Measurements from ENCODE around the gene SAPCD2. TPM values are rescaled to one million over a fixed set of nuclear protein-coding genes. Genes with fewer than 3 reads are reported as not detected.

SAPCD2 gene
- total RNA-seq, 1 donor from 2014 or later: 1.0 TPM

DNA sequence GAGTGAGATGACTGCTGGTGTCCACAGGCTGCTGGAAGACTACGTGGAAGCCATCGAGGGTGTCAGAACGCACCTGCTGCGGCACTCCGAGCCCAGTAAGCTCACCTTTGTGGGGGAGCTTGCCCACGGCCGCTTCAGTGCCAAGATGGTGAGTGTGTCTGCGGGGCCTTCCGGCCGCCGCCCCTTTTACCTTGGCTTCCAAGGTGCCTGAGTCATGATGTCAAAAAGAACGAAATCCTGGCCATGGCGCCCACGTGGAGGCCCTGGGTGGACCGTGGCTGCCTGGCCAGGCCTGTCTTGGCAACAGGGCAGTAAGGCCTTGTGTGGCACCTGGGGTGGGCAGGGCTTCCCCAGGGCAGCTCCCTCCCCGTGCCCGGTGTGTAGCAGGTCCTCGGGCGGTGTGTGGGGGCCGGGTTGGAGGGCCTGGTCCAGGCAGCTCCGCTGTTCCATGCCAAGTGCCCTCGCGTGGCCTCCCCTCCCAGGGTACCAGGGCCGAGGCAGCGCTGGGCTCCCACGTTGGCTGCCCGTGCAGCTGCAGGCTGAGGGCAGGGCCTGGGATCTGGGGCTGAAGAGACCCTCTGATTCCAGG lies 36.4 kb upstream of the SAPCD2 start:
- Mint-ChIP-seq H3K27me3 (ENCODE audit: unreplicated experiment) (peaks cover 13% of the 10 kb centered on the region), H3K9me3 (ENCODE audit: unreplicated experiment) (no peaks in the 10 kb centered on the region), H3K4me3 (ENCODE audit: unreplicated experiment) (no peak overlapping the region), H3K36me3 (ENCODE audit: low read depth, unreplicated experiment) (peaks cover 7% of the 10 kb centered on the region), H3K4me1 (ENCODE audit: unreplicated experiment) (no peaks in the 10 kb centered on the region), H3K27ac (ENCODE audit: unreplicated experiment) (no peak overlapping the region)
- TF ChIP-seq, protein P1, sequence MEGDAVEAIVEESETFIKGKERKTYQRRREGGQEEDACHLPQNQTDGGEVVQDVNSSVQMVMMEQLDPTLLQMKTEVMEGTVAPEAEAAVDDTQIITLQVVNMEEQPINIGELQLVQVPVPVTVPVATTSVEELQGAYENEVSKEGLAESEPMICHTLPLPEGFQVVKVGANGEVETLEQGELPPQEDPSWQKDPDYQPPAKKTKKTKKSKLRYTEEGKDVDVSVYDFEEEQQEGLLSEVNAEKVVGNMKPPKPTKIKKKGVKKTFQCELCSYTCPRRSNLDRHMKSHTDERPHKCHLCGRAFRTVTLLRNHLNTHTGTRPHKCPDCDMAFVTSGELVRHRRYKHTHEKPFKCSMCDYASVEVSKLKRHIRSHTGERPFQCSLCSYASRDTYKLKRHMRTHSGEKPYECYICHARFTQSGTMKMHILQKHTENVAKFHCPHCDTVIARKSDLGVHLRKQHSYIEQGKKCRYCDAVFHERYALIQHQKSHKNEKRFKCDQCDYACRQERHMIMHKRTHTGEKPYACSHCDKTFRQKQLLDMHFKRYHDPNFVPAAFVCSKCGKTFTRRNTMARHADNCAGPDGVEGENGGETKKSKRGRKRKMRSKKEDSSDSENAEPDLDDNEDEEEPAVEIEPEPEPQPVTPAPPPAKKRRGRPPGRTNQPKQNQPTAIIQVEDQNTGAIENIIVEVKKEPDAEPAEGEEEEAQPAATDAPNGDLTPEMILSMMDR (IDR thresholded peaks at IDR 0.05; ENCODE audit: unreplicated experiment): no peak
- DNase-seq (ENCODE audit: low spot score): no peak

DNA sequence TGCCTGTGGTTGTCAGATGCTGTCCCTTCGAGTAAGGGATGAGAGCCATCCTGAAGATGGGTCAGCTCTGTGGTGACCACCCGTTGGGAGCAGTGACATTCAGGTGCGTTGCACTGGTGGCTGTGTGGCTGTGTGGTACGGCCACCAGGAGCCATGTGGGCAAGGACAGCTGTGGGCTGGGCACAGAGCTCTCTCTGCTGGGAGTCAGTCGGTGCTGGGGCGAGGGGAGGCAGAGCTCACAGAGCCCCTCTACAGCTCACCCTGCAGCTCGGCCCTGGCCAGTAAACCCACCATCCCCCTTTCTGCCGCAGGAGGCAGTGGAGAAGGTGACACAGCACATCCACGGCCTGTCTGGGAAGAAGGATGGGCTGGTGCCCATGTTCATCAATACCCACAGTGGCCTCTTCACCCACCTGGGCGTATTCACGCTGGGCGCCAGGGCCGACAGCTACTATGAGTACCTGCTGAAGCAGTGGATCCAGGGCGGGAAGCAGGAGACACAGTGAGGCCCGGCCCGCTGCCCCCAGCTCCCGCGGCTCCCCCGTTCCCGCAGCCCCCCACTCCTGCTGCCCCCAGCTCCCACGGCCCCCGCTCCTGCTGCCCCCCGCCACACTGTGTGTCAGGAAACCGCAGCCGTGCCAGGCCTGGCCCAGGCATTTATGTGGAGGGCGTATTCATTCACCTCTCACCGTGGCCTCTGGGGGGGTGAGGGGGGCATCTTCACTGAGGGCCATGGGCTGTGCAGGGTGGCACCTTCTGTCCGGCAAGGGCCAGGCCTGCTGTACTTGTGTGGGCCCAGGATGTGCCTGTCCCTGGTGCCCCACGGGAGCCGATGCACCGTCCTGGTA lies 35.7 kb upstream of the SAPCD2 start:
- TF ChIP-seq, protein P1 (IDR thresholded peaks at IDR 0.05; ENCODE audit: unreplicated experiment): no peak
- H3K27me3 Mint-ChIP-seq (ENCODE audit: unreplicated experiment): peaks cover 13% of the 10 kb centered on the region
- H3K4me3 Mint-ChIP-seq (ENCODE audit: unreplicated experiment): no peak overlapping the region
- H3K9me3 Mint-ChIP-seq (ENCODE audit: unreplicated experiment): no peaks in the 10 kb centered on the region
- DNase-seq (ENCODE audit: low spot score): no peak
- no peak overlapping the region for H3K27ac Mint-ChIP-seq (ENCODE audit: unreplicated experiment)
- H3K36me3 Mint-ChIP-seq (ENCODE audit: low read depth, unreplicated experiment): peaks cover 7% of the 10 kb centered on the region
- no peaks in the 10 kb centered on the region for H3K4me1 Mint-ChIP-seq (ENCODE audit: unreplicated experiment)

DNA sequence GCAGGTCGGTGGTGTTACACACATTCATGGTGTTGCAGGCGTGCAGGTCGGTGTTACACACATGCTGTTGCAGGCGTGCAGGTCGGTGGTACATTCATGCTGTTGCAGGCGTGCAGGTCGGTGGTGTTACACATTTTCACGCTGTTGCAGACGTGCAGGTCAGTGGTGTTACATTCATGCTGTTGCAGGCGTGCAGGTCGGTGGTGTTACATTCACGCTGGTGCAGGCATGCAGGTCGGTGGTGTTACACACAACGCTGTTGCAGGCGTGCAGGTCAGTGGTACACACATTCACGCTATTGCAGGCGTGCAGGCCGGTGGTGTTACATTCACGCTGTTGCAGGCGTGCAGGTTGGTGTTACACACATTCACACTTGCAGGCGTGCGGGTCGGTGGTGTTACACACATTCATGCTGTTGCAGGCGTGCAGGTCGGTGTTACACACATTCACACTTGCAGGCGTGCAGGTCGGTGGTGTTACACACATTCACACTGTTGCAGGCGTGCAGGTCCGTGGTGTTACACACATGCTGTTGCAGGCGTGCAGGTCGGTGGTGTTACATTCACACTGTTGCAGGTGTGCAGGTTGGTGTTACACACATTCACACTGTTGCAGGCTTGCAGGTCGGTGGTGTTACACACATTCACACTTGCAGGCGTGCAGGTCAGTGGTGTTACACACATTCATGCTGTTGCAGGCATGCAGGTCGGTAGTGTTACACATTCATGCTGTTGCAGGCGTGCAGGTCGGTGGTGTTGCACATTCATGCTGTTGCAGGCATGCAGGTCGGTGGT lies 33.0 kb upstream of the SAPCD2 start:
- Mint-ChIP-seq H3K27me3 (ENCODE audit: unreplicated experiment) (peaks cover 14% of the 10 kb centered on the region), H3K27ac (ENCODE audit: unreplicated experiment) (no peak overlapping the region), H3K4me3 (ENCODE audit: unreplicated experiment) (no peak overlapping the region), H3K9me3 (ENCODE audit: unreplicated experiment) (no peaks in the 10 kb centered on the region), H3K36me3 (ENCODE audit: low read depth, unreplicated experiment) (peaks cover 13% of the 10 kb centered on the region), H3K4me1 (ENCODE audit: unreplicated experiment) (no peaks in the 10 kb centered on the region)
- TF ChIP-seq, protein P1 (IDR thresholded peaks at IDR 0.05; ENCODE audit: unreplicated experiment): no peak
- no peak for DNase-seq (ENCODE audit: low spot score)

DNA sequence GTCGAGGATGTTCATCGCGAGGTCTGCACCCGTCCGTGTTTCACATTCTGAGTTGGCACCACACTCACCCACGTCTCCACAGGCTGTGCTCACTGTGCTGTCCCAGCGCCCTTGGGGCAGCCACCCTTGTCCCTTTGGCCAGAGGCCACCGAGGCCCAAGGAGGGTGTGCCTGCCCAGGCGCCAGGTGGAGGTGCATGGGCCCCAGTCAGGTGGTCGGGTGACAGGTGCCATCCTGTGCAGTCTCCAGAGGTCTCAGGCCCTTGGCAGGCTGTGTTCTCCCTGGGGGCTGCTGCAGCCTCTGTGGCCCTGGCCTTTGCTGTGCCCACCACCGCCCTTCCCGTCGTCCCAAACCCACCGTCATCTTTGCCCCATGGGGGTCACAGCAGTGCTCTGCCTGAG lies 28.9 kb upstream of the SAPCD2 start:
- Mint-ChIP-seq H3K27me3 (ENCODE audit: unreplicated experiment) (peaks cover 8% of the 10 kb centered on the region), H3K9me3 (ENCODE audit: unreplicated experiment) (no peaks in the 10 kb centered on the region), H3K4me1 (ENCODE audit: unreplicated experiment) (no peaks in the 10 kb centered on the region), H3K27ac (ENCODE audit: unreplicated experiment) (no peak overlapping the region), H3K4me3 (ENCODE audit: unreplicated experiment) (no peak overlapping the region), H3K36me3 (ENCODE audit: low read depth, unreplicated experiment) (peaks cover 22% of the 10 kb centered on the region)
- DNase-seq (ENCODE audit: low spot score): no peak
- TF ChIP-seq, protein P1 (IDR thresholded peaks at IDR 0.05; ENCODE audit: unreplicated experiment): no peak

Measured in endothelial cell (in vitro differentiated cells).